Measurements from ENCODE around the gene SLC38A10. TPM values are rescaled to one million over a fixed set of nuclear protein-coding genes. Genes with fewer than 3 reads are reported as not detected.
A peak's percentile ranks its signal among the peaks of the same experiment; 100 is the strongest.

SLC38A10 gene
- total and polyA plus RNA-seq, 2 of the 13 experiments (the other 11 are each of a cell fraction or from before 2014, with no cell fraction given) = 23.4 to 55.8 TPM

DNA sequence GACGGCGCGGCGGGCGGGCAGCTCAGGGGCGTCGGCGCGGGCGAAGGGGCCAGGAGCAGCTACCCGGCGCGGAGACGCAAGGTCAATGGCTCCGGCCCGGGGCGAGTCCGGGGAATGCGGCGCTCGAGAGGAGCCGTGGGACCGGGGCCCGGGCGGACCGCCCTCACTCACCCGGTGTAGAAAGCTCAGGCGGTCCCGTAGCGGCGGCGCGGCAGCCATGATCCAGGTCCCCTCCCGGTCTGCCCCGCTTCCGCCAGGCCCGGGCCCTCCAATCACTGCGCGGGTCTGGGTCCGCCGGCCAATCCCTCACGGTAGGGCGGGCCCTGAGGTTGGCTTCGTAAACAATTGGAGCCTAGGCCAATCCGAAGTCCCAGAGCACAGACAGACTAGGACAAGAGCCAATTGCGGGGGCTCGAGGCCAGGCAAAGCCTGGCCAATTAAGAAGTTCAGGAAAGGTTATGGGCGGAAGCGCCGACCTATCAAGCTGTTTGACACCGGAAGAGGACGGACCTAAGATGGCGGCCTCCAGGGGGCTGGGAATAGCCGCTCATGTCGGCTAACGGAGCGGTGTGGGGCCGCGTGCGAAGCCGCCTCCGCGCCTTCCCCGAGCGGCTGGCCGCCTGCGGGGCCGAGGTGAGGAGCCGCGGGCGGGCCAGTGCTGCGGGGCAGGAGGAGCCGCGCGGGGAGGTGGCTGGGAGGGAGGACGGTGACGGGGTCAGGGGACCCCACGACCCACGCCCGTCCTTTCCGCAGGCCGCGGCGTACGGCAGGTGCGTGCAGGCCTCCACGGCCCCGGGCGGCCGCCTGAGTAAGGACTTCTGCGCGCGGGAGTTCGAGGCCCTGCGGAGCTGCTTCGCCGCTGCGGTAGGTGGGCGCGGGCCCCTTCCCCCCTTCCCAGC is 56.0 kb downstream of the SLC38A10 start, which contains the start of the genes NDUFAF8 and TEPSIN (continued):
- TF ChIP-seq ZNF563 (CRISPR knock-in tag; IDR thresholded peaks at IDR 0.05) (peak; percentile 56; the same call in 1 of the 2 replicates), ZGPAT (CRISPR knock-in tag; IDR thresholded peaks at IDR 0.05) (peak; percentile 35; the same call in 1 of the 2 replicates), HNRNPL (IDR thresholded peaks at IDR 0.05; ENCODE audit: low read depth, low read length) (peak; percentile 47; the same call in 1 of the 2 replicates), ZNF501 (CRISPR knock-in tag; IDR thresholded peaks at IDR 0.05) (peak; percentile 32; the same call in 1 of the 2 replicates), ZFX (CRISPR knock-in tag; IDR thresholded peaks at IDR 0.05; ENCODE audit: low read depth) (peak; percentile 95), ZNF776 (CRISPR knock-in tag; IDR thresholded peaks at IDR 0.05) (peak; percentile 67; the same call in 1 of the 2 replicates), SUZ12 (IDR thresholded peaks at IDR 0.05; ENCODE audit: low read depth, low read length) (no peak), ZFP91 (CRISPR knock-in tag; IDR thresholded peaks at IDR 0.05; ENCODE audit: borderline replicate concordance) (peak; percentile 70; the same call in 1 of the 2 replicates), ARHGAP35 (CRISPR knock-in tag; IDR thresholded peaks at IDR 0.05; ENCODE audit: borderline replicate concordance) (peak; percentile 75; the same call in 1 of the 2 replicates), TEF (CRISPR knock-in tag; IDR thresholded peaks at IDR 0.05) (peak; percentile 30; the same call in 1 of the 2 replicates), AKAP8 (CRISPR knock-in tag; IDR thresholded peaks at IDR 0.05) (peak; percentile 88), JDP2 (CRISPR knock-in tag; IDR thresholded peaks at IDR 0.05; ENCODE audit: borderline replicate concordance) (no peak; the same call in 1 of the 2 replicates), TFDP2 (CRISPR knock-in tag; IDR thresholded peaks at IDR 0.05) (peak; percentile 46; the same call in 1 of the 2 replicates), THAP11 (CRISPR knock-in tag; IDR thresholded peaks at IDR 0.05) (peak; percentile 80), HOXA3 (CRISPR knock-in tag; IDR thresholded peaks at IDR 0.05) (peak; percentile 33), CREB1 (IDR thresholded peaks at IDR 0.05) (peak; percentile 85), CREB1 (CRISPR knock-in tag; IDR thresholded peaks at IDR 0.05) (no peak), NR2C2 (CRISPR knock-in tag; IDR thresholded peaks at IDR 0.05; ENCODE audit: borderline replicate concordance) (peak; percentile 97), ZNF678 (CRISPR knock-in tag; IDR thresholded peaks at IDR 0.05) (0 out of 2 replicates have a peak, but pooled peaks have one; percentile 1)
- TF ChIP-seq, protein P1, sequence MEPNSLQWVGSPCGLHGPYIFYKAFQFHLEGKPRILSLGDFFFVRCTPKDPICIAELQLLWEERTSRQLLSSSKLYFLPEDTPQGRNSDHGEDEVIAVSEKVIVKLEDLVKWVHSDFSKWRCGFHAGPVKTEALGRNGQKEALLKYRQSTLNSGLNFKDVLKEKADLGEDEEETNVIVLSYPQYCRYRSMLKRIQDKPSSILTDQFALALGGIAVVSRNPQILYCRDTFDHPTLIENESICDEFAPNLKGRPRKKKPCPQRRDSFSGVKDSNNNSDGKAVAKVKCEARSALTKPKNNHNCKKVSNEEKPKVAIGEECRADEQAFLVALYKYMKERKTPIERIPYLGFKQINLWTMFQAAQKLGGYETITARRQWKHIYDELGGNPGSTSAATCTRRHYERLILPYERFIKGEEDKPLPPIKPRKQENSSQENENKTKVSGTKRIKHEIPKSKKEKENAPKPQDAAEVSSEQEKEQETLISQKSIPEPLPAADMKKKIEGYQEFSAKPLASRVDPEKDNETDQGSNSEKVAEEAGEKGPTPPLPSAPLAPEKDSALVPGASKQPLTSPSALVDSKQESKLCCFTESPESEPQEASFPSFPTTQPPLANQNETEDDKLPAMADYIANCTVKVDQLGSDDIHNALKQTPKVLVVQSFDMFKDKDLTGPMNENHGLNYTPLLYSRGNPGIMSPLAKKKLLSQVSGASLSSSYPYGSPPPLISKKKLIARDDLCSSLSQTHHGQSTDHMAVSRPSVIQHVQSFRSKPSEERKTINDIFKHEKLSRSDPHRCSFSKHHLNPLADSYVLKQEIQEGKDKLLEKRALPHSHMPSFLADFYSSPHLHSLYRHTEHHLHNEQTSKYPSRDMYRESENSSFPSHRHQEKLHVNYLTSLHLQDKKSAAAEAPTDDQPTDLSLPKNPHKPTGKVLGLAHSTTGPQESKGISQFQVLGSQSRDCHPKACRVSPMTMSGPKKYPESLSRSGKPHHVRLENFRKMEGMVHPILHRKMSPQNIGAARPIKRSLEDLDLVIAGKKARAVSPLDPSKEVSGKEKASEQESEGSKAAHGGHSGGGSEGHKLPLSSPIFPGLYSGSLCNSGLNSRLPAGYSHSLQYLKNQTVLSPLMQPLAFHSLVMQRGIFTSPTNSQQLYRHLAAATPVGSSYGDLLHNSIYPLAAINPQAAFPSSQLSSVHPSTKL (CRISPR knock-in tag; IDR thresholded peaks at IDR 0.05) = no peak

Data from HepG2 (cell line).